ENCODE measurements around the gene PLCH1.

The PLCH1 gene

DNA sequence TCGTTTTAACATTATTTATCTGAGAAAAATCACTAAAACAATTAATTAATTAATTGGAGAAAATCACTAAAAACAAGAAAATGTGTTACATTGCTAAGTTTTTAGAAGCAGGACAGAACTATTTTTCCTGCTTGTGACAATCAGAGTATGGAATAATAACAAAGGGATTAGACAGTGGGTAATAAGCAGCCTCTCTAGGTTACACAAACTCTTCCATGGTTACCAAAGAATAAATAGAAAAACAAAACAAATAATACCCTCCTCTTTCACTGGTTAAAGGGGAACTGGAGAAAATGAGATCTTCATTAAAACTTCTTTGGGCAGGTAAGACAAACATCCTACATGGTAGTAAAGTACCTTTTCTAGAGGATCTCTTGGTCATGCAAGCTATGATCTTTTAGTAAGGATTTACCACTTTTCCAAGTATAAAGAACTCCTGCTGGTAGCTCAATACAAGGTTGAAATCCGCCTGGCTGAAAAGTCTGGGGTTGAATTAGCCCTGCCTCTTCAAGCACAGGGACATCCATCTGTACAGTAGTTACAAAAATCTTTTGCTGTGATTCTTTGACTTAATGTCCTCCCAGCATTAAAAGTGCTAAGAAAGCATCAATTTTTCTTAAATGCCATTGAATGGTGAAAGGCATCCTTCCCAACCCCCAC is 2.5 kb upstream of the PLCH1 start:
- peaks cover 59% of the 10 kb centered on the region for H3K27me3 ChIP-seq
- no peak for DNase-seq
- no peaks in the 10 kb centered on the region for H3K4me1 ChIP-seq
- H3K9me3 ChIP-seq: no peaks in the 10 kb centered on the region
- H3K36me3 ChIP-seq: no peaks in the 10 kb centered on the region
- no peak overlapping the region for H3K4me3 ChIP-seq (ENCODE audit: low read depth, low read length)
- TF ChIP-seq, protein P1, sequence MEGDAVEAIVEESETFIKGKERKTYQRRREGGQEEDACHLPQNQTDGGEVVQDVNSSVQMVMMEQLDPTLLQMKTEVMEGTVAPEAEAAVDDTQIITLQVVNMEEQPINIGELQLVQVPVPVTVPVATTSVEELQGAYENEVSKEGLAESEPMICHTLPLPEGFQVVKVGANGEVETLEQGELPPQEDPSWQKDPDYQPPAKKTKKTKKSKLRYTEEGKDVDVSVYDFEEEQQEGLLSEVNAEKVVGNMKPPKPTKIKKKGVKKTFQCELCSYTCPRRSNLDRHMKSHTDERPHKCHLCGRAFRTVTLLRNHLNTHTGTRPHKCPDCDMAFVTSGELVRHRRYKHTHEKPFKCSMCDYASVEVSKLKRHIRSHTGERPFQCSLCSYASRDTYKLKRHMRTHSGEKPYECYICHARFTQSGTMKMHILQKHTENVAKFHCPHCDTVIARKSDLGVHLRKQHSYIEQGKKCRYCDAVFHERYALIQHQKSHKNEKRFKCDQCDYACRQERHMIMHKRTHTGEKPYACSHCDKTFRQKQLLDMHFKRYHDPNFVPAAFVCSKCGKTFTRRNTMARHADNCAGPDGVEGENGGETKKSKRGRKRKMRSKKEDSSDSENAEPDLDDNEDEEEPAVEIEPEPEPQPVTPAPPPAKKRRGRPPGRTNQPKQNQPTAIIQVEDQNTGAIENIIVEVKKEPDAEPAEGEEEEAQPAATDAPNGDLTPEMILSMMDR (IDR thresholded peaks at IDR 0.05; ENCODE audit: low read depth, low read length): no peak

DNA sequence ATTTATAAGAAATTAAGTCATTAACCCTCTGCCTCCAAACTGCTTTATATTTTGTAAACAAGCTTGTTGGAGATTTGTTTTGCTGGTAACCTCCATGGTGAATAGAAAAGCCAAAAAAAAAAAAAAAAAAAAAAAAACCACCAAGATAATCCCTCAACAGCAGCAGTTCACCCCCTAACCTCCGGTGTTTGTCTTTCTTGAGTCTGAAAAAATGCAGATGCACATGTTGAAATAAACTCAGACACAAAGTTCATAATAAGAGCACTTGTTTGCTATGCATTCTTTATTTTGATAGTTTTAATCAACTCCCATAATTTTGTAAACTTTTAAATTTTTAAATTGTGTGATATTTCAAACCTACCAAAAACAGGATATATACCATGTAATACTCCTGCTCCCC is 1.8 kb upstream of the PLCH1 start:
- no peaks in the 10 kb centered on the region for H3K36me3 ChIP-seq
- peaks cover 66% of the 10 kb centered on the region for H3K27me3 ChIP-seq
- H3K4me3 ChIP-seq (ENCODE audit: low read depth, low read length): no peak overlapping the region
- TF ChIP-seq, protein P1 (IDR thresholded peaks at IDR 0.05; ENCODE audit: low read depth, low read length): no peak
- H3K4me1 ChIP-seq: no peaks in the 10 kb centered on the region
- H3K9me3 ChIP-seq: no peaks in the 10 kb centered on the region
- no peak for DNase-seq

DNA sequence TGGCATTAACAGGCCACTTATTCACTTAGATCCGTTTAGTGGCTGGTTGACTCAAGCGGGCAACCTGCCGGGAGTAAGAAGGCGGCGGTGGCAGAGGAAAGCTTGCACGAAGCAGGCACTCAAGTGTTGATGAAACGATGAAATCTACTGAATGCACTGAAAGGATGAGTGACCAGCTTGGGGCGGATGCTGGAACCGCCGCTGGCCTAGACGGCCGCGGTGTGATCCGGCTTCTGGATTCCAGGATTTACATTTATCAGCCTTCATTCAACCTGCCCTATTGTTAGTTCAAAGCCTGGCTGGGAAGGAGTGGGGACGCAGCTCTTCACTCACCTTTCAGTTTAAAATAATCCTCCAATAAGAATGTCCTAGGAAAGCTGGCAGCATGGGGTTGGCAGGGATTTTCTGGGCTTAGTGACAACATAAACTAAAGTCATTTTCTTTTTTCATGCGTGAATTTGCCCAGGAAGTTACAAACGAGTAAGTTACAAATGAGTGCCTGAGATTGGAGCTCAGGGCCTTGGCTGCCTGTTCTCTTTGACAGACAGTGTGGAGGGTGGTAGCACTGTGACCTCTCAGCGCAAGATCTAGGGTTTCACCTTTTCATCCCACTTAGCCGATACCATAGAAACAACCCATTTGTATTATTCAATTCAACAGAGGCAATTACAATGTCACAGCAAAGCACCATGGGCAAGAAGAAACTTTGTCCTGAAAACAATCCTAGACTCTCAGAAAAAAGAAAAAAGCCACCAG is 1.1 kb upstream of the PLCH1 start:
- DNase-seq: peak; percentile 24
- H3K36me3 ChIP-seq: no peaks in the 10 kb centered on the region
- H3K4me3 ChIP-seq (ENCODE audit: low read depth, low read length): 0 out of 2 replicates have a peak overlapping the region, but pooled peaks have one; percentile 82
- H3K9me3 ChIP-seq: no peaks in the 10 kb centered on the region
- TF ChIP-seq, protein P1 (IDR thresholded peaks at IDR 0.05; ENCODE audit: low read depth, low read length): no peak
- no peaks in the 10 kb centered on the region for H3K4me1 ChIP-seq
- peaks cover 66% of the 10 kb centered on the region for H3K27me3 ChIP-seq

DNA sequence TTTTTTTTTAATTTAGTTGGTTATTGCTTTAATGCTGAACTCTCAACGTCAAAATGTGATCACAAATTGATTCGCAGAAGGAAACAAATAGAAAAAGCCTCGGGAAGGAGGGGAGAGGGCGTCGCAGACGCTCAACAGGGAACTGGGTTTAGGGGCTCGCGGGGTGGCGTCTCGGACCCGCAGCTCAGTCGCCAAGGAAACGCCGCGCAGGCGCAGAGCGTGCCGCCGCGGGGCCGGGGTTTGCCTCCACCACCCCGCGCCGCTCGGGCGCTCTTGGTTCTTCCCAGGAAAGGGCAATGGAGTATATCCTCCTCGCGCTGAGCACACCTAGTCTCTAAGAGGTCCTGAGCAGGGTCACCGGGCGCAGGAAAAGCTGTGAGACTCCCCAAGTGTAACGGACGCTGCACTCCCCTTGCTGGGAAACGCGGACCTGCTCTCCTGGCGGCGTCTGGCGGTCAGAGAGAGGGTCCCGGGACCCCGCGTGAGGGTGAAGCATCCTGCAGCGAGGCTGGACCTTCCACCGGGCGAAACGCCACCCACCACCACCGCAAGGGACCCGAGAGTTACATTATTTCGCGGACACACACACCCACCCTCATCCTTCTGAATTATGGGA is 753 bp downstream of the PLCH1 start:
- Histone ChIP-seq H3K36me3 (no peaks in the 10 kb centered on the region), H3K4me1 (no peaks in the 10 kb centered on the region), H3K4me3 (ENCODE audit: low read depth, low read length) (peak overlapping the region; percentile 82), H3K27me3 (peaks cover 66% of the 10 kb centered on the region), H3K9me3 (no peaks in the 10 kb centered on the region)
- TF ChIP-seq, protein P1 (IDR thresholded peaks at IDR 0.05; ENCODE audit: low read depth, low read length): no peak
- peak; percentile 82 for DNase-seq

DNA sequence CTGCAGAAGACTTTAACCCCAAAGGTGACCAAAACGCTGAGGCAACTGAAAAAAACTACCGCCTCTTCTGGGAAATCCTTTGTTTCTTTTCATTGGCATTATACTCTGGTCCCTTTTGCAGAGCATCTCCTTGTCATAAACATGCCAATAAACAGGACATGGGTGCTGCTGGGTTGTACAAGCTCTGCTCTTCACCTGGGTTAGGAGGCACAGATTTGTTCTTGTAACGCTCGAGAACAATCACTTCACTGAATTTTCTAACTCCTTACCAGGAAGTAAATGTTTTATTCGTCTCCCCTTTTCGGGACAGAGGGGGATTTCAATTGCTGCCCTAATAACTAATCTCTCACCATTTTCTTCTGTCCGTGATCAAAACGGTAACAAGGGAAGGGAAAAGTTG is 1.3 kb downstream of the PLCH1 start:
- no peaks in the 10 kb centered on the region for H3K36me3 ChIP-seq
- no peaks in the 10 kb centered on the region for H3K4me1 ChIP-seq
- no peak for DNase-seq
- H3K4me3 ChIP-seq (ENCODE audit: low read depth, low read length): peak overlapping the region; percentile 82
- TF ChIP-seq, protein P1 (IDR thresholded peaks at IDR 0.05; ENCODE audit: low read depth, low read length): no peak
- no peaks in the 10 kb centered on the region for H3K9me3 ChIP-seq
- H3K27me3 ChIP-seq: peaks cover 66% of the 10 kb centered on the region

Data from BE2C (cell line).